Measurements from ENCODE around the gene PTPN4. TPM values are rescaled to one million over a fixed set of nuclear protein-coding genes. Genes with fewer than 3 reads are reported as not detected.

The PTPN4 gene
- total and polyA plus RNA-seq, 2 of the 13 experiments (the other 11 are each of a cell fraction or from before 2014, with no cell fraction given) = 20.3 to 34.6 TPM

DNA sequence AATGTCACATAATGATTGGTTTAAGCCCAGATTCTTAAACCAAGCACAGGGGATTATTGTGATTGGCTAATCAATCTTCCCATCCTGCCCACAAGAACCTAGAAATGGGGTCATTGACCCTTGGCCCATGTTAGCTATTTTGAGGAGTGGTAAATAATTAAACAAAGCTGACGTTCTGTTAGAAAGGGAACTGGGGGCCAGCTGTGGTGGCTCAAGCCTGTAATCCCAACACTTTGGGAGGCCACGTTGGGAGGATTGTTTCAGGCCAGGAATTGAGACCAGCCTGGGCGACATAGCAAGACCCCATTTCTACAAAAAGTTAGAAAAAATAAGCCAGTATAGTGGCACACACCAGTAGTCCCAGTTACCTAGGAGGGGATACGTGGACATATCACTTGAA lies 37.8 kb upstream of the PTPN4 start (continued):
- TF ChIP-seq, protein P1, sequence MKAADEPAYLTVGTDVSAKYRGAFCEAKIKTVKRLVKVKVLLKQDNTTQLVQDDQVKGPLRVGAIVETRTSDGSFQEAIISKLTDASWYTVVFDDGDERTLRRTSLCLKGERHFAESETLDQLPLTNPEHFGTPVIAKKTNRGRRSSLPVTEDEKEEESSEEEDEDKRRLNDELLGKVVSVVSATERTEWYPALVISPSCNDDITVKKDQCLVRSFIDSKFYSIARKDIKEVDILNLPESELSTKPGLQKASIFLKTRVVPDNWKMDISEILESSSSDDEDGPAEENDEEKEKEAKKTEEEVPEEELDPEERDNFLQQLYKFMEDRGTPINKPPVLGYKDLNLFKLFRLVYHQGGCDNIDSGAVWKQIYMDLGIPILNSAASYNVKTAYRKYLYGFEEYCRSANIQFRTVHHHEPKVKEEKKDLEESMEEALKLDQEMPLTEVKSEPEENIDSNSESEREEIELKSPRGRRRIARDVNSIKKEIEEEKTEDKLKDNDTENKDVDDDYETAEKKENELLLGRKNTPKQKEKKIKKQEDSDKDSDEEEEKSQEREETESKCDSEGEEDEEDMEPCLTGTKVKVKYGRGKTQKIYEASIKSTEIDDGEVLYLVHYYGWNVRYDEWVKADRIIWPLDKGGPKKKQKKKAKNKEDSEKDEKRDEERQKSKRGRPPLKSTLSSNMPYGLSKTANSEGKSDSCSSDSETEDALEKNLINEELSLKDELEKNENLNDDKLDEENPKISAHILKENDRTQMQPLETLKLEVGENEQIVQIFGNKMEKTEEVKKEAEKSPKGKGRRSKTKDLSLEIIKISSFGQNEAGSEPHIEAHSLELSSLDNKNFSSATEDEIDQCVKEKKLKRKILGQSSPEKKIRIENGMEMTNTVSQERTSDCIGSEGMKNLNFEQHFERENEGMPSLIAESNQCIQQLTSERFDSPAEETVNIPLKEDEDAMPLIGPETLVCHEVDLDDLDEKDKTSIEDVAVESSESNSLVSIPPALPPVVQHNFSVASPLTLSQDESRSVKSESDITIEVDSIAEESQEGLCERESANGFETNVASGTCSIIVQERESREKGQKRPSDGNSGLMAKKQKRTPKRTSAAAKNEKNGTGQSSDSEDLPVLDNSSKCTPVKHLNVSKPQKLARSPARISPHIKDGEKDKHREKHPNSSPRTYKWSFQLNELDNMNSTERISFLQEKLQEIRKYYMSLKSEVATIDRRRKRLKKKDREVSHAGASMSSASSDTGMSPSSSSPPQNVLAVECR (CRISPR knock-in tag; IDR thresholded peaks at IDR 0.05; ENCODE audit: borderline replicate concordance) = no peak
- TF ChIP-seq ZSCAN20 (CRISPR knock-in tag; IDR thresholded peaks at IDR 0.05; ENCODE audit: borderline replicate concordance) (no peak), MTF1 (CRISPR knock-in tag; IDR thresholded peaks at IDR 0.05) (no peak), FOXK1 (CRISPR knock-in tag; IDR thresholded peaks at IDR 0.05; ENCODE audit: borderline replicate concordance, low read depth) (0 out of 2 replicates have a peak, but pooled peaks have one; percentile 6)
- TF ChIP-seq, protein P2, sequence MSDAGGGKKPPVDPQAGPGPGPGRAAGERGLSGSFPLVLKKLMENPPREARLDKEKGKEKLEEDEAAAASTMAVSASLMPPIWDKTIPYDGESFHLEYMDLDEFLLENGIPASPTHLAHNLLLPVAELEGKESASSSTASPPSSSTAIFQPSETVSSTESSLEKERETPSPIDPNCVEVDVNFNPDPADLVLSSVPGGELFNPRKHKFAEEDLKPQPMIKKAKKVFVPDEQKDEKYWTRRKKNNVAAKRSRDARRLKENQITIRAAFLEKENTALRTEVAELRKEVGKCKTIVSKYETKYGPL (CRISPR knock-in tag; IDR thresholded peaks at IDR 0.05) = no peak

DNA sequence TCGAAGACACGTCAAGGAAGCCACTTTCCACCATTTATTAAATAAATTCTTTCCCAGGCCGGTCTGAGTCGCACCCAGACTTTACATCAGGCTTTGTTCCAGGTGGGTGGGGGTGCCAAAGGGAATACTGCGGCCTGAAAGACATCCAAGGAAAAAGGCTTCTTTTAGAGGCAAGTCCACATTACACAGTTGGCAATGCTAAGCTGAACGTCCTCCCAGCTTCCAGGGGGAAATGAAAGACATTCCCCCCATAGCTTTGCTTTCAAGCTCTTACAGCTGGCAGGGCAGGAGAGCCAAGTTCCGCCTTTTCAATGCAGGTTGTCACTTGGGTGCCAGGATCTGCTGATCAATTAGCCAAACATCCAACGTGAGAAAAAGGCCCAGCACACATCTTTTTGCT lies 36.5 kb upstream of the PTPN4 start:
- no peak overlapping the region for H2AFZ ChIP-seq (ENCODE audit: low read length)
- no peaks in the 10 kb centered on the region for H3K79me2 ChIP-seq (ENCODE audit: insufficient read depth, low read length)
- POLR2A ChIA-PET = interaction anchor here (2.3 kb wide), 1 partner anchor 45 kb away, joined by 7 read pairs; the partner anchor contains the start of gene TMEM177
- H4K20me1 ChIP-seq (ENCODE audit: insufficient read depth, low read length) = no peaks in the 10 kb centered on the region
- DNase-seq (ENCODE audit: low spot score) (no peak), ATAC-seq (no peak), FAIRE-seq (no peak)
- in situ Hi-C loops (cut with HindIII; ENCODE audit: extremely low pct_ligation_motif_present, low pct_unique_long_range_greater_than_20kb) = no loop called here
- no peak overlapping the region for H3K27ac ChIP-seq (ENCODE audit: extremely low read length, insufficient read depth, low read length)
- no TSS peak for BruUV-seq (replicated peaks)
- TF ChIP-seq ZEB1 (IDR thresholded peaks at IDR 0.05; ENCODE audit: insufficient replicate concordance, low read depth) (no peak), HNF4A (CRISPR knock-in tag; IDR thresholded peaks at IDR 0.05) (no peak), XRCC5 (optimal IDR thresholded peaks at IDR 0.05; ENCODE audit: low read length) (no peak), ZNF660 (CRISPR knock-in tag; IDR thresholded peaks at IDR 0.05; ENCODE audit: borderline replicate concordance, low read depth) (no peak)
- H3K4me1 ChIP-seq (ENCODE audit: insufficient read depth, low read length) = peaks cover 59% of the 10 kb centered on the region
- H3K4me3 ChIP-seq (replicated peaks in 1 of 3; ENCODE audit: insufficient read depth in 1 of 3, low read depth in 2 of 3, low read length in 3 of 3) = no peak overlapping the region
- H3K9ac ChIP-seq (ENCODE audit: insufficient read depth, low read depth, low read length) = no peak overlapping the region
- peak overlapping the region; percentile 68 for H3K4me2 ChIP-seq (ENCODE audit: low read depth, low read length)
- intact Hi-C loops (cut with micrococcal nuclease; ENCODE audit: unreplicated experiment) = no loop called here
- CTCF ChIA-PET (ENCODE audit: low intra/inter-chr PET ratio, low total read pairs) = no interaction called here
- H3K9me3 ChIP-seq (ENCODE audit: low read length) = no peaks in the 10 kb centered on the region
- no peaks in the 10 kb centered on the region for H3K36me3 ChIP-seq (replicated peaks in 1 of 2; ENCODE audit: control insufficient read depth in 1 of 2, insufficient read depth in 2 of 2, low read length in 2 of 2)
- peaks cover 0 to 17% of the 10 kb centered on the region in 2 experiments; a peak in 2 of 5 replicates for H3K27me3 ChIP-seq (ENCODE audit: control insufficient read depth in 1 of 2, insufficient read depth in 2 of 2, low read length in 2 of 2)
- WGBS (ENCODE audit: low lambda C conversion rate) = 62% methylated on average over 8 of the region's 8 CpGs

All from HepG2 (cell line).